Activated CD4-positive, alpha-beta T cell treated with anti-CD3 and anti-CD28 coated beads, Interleukin-10, Interleukin-2, amounts not matched to agents 100 ng/mL and 50 ng/mL, durations not matched to agents 16 hours and 8 hours (primary cell): ENCODE measurements around the gene SLC51B.

Experiments used
- DNase-seq: peaks from one replicate; pipeline ENCODE4 v3.0.0-alpha.2; 2020

The SLC51B gene

GRCh38 chr15:65101891-65102708, 56.9 kb downstream of the SLC51B start:
- no peak for DNase-seq

- no peak for DNase-seq
Observed at GRCh38 chr15:65102912-65103311, 57.7 kb downstream of the SLC51B start.
